Neural cell (in vitro differentiated cells): Measurements from ENCODE around the gene SLC6A3.

ENCODE experiments used
- EP300 ChIP-seq: fragments of 450-650 bp; conservative IDR thresholded peaks from 2 replicates; pipeline ENCODE4 v1.6.1; 2014; ENCODE audit warnings: antibody characterized with exemption, mild to moderate bottlenecking, moderate library complexity; ENCODE audit not compliant: poor library complexity, severe bottlenecking
- TF ChIP-seq, protein P1 (sequence below): fragments of 450-650 bp; IDR thresholded peaks from 2 replicates; pipeline ENCODE4 v1.5.1; 2014; ENCODE audit warnings: antibody characterized with exemption, mild to moderate bottlenecking, moderate library complexity; ENCODE audit not compliant: poor library complexity, severe bottlenecking

DNA sequence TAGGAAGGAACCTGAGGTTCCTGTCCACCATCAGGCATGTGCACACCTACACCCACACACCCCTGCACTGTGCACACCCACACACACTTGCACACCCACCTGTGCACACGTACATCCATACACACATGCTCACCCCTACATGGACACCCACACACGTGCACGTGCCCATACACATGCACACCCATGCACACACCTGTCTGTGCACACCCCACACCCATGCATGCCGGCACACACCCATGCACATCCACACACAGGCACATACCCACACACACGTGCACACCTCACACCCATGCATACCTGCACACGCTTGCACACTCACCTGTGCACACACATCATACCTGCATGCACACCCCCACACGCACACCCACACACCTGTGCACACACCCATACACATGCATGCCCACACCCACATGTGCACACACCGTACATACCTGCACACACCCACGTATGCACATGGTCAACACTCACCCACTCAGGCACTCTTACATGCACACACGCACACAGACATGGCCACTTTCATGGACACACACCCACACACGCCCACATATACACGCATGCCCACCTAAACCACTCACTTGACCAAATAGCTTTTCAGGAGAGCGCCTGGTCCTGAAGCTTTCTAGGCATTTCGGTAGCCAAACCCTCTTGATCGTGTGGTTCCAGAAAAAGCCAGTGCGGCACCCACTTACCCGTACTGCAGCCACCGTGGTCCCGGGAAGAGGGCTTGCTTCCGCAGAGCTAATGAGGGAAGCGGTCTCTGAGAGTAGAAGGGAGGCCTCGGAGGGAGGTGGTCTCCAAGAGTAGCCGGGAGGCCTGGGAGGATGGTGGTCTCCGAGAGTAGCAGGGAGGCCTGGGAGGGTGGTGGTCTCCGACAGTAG lies 63.6 kb downstream of the SLC6A3 start:
- TF ChIP-seq EP300, result no peak
- TF ChIP-seq, protein P1, sequence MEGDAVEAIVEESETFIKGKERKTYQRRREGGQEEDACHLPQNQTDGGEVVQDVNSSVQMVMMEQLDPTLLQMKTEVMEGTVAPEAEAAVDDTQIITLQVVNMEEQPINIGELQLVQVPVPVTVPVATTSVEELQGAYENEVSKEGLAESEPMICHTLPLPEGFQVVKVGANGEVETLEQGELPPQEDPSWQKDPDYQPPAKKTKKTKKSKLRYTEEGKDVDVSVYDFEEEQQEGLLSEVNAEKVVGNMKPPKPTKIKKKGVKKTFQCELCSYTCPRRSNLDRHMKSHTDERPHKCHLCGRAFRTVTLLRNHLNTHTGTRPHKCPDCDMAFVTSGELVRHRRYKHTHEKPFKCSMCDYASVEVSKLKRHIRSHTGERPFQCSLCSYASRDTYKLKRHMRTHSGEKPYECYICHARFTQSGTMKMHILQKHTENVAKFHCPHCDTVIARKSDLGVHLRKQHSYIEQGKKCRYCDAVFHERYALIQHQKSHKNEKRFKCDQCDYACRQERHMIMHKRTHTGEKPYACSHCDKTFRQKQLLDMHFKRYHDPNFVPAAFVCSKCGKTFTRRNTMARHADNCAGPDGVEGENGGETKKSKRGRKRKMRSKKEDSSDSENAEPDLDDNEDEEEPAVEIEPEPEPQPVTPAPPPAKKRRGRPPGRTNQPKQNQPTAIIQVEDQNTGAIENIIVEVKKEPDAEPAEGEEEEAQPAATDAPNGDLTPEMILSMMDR, result no peak
